ENCODE data around the gene NRDE2. TPM values are rescaled to one million over a fixed set of nuclear protein-coding genes. Genes with fewer than 3 reads are reported as not detected.

The NRDE2 gene
- total RNA-seq, 4 donors from 2014 or later, result 7.8 to 28.0 (median 11.2) TPM

- Histone ChIP-seq H3K27me3 (peaks cover 15% of the 10 kb centered on the region), H3K27ac (peak overlapping the region; percentile 39 to 89 (median 78)), H3K36me3 (no peaks in the 10 kb centered on the region), H3K4me1 (peaks cover 4 to 33% (median 7%) of the 10 kb centered on the region in 3 donors), H3K9me3 (no peaks in the 10 kb centered on the region), H3K4me3 (peak overlapping the region; percentile 57 to 93)
- TF ChIP-seq CTCF (IDR thresholded peaks at IDR 0.05) (no peak), EP300 (IDR thresholded peaks at IDR 0.05) (no peak), POLR2A (IDR thresholded peaks at IDR 0.05) (no peak), POLR2AphosphoS5 (IDR thresholded peaks at IDR 0.05) (no peak)
- WGBS, 2 donors (ENCODE audit: low coverage in 1 of 2), result 32 to 61% methylated on average over 3 to 5 of the region's 6 CpGs
- no peak for ATAC-seq
Observed at GRCh38 chr14:90332271-90332584, 487 bp upstream of the NRDE2 start.

- H3K27me3 ChIP-seq, result peaks cover 9% of the 10 kb centered on the region
- WGBS, 2 donors (ENCODE audit: low coverage in 1 of 2), result 91 to 93% methylated on average over 15 of the region's 15 CpGs
- H3K4me3 ChIP-seq, result peak overlapping the region; percentile 57 to 93
- no peak for TF ChIP-seq POLR2AphosphoS5 (IDR thresholded peaks at IDR 0.05)
- H3K27ac ChIP-seq, result peak overlapping the region in 3 of 4 donors; percentile 75 to 89 (median 81)
- no peaks in the 10 kb centered on the region for H3K9me3 ChIP-seq
- no peaks in the 10 kb centered on the region for H3K36me3 ChIP-seq
- peaks cover 4 to 40% (median 7%) of the 10 kb centered on the region in 3 donors for H3K4me1 ChIP-seq
- no peak for ATAC-seq
Observed at GRCh38 chr14:90330203-90331196, 1.2 kb downstream of the NRDE2 start.

GRCh38 chr14:90321891-90322290 is 9.8 kb downstream of the NRDE2 start:
- no peak for ATAC-seq
- H3K4me3 ChIP-seq, result no peak overlapping the region
- TF ChIP-seq CTCF (IDR thresholded peaks at IDR 0.05) (no peak), POLR2AphosphoS5 (IDR thresholded peaks at IDR 0.05) (no peak), POLR2A (IDR thresholded peaks at IDR 0.05) (no peak), EP300 (IDR thresholded peaks at IDR 0.05) (no peak)
- H3K9me3 ChIP-seq, result no peaks in the 10 kb centered on the region
- H3K27me3 ChIP-seq, result no peaks in the 10 kb centered on the region
- H3K27ac ChIP-seq, result no peak overlapping the region
- H3K36me3 ChIP-seq, result peaks cover 0 to 16% of the 10 kb centered on the region in 2 donors
- WGBS, 2 donors (ENCODE audit: low coverage in 1 of 2), result 89 to 100% methylated on average over 2 to 4 of the region's 4 CpGs
- peaks cover 0 to 36% (median 0%) of the 10 kb centered on the region in 3 donors for H3K4me1 ChIP-seq

- no peak for ATAC-seq
- no peak overlapping the region for H3K4me3 ChIP-seq
- TF ChIP-seq POLR2A (IDR thresholded peaks at IDR 0.05) (no peak), EP300 (IDR thresholded peaks at IDR 0.05) (no peak), POLR2AphosphoS5 (IDR thresholded peaks at IDR 0.05) (no peak), CTCF (IDR thresholded peaks at IDR 0.05) (no peak)
- peaks cover 5 to 36% of the 10 kb centered on the region in 2 donors for H3K36me3 ChIP-seq
- WGBS, 2 donors (ENCODE audit: low coverage in 1 of 2), result 82 to 100% methylated on average over 3 of the region's 6 CpGs
- H3K9me3 ChIP-seq, result no peaks in the 10 kb centered on the region
- peaks cover 0 to 24% (median 0%) of the 10 kb centered on the region in 3 donors for H3K4me1 ChIP-seq
- no peak overlapping the region for H3K27ac ChIP-seq
- no peaks in the 10 kb centered on the region for H3K27me3 ChIP-seq
Observed at GRCh38 chr14:90319634-90320541, 11.9 kb downstream of the NRDE2 start.

GRCh38 chr14:90319173-90319572 is 12.6 kb downstream of the NRDE2 start:
- no peak overlapping the region for H3K4me3 ChIP-seq
- H3K9me3 ChIP-seq, result no peaks in the 10 kb centered on the region
- H3K27ac ChIP-seq, result no peak overlapping the region
- peaks cover 5 to 43% of the 10 kb centered on the region in 2 donors for H3K36me3 ChIP-seq
- H3K4me1 ChIP-seq, result peaks cover 0 to 24% (median 0%) of the 10 kb centered on the region in 3 donors
- 86 to 92% methylated on average over 2 to 3 of the region's 3 CpGs for WGBS, 2 donors (ENCODE audit: low coverage in 1 of 2)
- ATAC-seq, result no peak
- no peaks in the 10 kb centered on the region for H3K27me3 ChIP-seq
- no peak for TF ChIP-seq CTCF (IDR thresholded peaks at IDR 0.05)
- no peak for TF ChIP-seq POLR2A (IDR thresholded peaks at IDR 0.05)
- no peak for TF ChIP-seq POLR2AphosphoS5 (IDR thresholded peaks at IDR 0.05)
- no peak for TF ChIP-seq EP300 (IDR thresholded peaks at IDR 0.05)

Data from gastroesophageal sphincter (tissue), 4 donors.